Stimulated activated CD4-positive, alpha-beta T cell treated with anti-CD3 and anti-CD28 coated beads, Interleukin-4, amount 100 ng/mL, for 48 hours (primary cell): ENCODE measurements around the gene NFIB.

Experiments used
- DNase-seq, 2 donors: peaks; one replicate each; pipeline ENCODE4 v3.0.0-alpha.2; 2020; ENCODE audit warnings: low read depth in 2 of 2

Gene NFIB

DNA sequence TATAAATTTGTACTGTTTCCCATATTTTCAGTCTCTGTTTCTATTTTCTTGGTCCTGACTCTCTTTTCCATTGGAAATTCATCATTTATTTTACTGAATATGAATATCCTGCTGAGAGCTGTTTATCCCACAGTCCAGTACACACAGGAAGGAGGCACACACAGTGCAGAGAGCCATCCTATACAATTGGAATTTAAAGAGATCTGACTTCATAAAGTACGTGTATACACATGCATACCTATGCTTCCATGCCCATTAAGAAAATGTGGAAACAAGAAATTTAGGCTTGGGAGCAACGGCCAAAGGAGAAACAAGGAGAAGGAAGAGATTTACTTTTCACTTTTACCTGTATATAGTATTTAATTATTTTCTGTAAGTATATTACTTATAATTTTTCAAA is 99.2 kb downstream of the NFIB start:
- DNase-seq, result no peak

DNA sequence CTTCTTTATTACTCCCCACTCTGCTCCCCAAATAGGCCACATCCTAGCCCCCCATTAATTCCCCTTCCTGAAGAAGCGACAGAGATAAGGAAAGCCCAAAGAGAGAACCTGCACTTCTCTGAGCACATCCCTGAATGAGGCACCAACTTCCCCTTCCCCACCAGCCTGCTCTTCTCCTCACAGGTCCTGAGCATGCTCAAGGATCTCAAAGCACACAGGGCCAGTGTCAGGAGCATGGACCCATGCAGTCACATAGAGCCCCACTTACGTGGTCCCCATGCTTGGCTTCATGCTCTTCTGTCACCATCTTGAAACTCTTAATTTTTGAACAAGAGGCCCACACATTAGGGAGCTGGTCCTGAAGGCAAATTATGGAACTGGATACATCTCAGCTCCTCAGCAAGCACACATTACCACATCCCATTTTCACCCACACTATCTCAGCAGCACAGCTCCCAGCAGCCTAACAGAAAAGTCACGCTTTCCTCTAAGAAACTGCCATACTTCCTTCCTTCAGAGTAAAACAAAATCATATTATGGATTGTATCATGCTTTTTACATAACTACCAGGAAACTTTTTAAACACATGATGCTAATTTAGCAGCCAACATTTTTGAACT is 99.8 kb downstream of the NFIB start:
- no peak for DNase-seq

DNA sequence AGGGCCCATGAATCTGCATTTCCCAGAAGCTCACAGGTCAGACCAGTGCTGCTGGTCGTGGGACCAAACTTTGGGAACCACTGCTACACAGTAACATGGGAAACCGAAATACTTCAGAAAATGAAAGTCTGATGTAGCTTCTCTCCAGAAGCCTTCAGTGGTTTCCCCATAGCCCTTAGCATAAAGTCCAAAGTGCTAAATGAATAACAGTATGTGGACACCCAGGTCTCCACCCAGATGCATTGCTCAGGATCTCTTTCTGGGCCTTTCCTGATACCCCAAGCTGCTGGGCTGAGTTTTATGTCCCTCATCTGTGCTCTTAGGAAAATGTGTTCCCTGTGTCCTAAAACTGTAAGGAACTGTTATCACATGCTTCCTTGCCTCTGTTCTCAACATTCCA is 100.4 kb downstream of the NFIB start:
- no peak for DNase-seq

DNA sequence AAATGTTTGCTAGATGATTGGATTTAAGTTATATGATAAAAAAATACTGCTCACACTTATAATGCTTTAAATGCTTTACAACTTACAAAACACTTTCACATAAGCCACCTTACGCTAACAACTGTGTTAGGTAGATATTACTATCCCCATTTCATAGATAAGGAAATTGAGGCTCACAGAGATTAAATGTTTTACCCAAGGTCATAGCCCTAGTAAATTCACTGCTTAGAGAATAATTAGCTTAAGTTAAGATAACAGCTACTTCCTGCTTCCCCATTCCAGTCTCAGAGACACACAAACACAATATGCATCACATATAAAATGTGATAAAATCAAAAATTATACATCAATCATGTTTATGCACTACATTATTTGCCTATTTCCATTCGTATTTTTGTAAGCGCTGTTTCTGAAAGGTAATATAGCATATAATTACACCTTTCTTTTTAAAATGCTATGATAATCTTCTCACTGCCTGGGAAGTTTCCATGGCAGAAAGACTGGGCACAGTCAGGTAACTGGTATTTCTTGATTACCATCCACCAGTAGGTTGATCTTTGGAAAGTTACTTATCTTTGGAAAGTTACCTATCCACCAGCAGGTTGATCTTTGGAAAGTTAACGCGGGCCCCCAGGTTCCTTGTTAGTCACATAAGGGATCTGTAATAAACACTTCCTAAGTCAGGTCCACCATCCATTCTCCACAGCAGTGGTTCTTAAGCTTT is 101.1 kb downstream of the NFIB start:
- DNase-seq, result no peak

DNA sequence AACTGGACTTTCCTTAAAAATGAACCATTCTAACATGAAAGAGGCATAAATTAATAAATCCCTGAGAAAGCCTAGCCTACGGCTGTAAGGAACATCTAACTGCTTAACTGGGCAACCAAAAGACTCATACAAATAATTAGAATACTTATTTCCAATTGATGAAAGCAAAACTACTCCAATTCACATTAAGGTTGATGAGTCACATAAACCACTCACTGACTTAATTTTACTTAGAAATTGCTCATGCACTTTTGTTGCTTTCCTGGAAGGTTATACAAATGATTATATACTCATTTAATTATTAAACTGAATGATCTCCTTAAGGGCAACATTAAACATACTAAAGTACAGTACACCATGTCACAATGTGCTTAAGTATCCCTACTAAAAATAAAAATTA is 101.9 kb downstream of the NFIB start:
- DNase-seq, result no peak

DNA sequence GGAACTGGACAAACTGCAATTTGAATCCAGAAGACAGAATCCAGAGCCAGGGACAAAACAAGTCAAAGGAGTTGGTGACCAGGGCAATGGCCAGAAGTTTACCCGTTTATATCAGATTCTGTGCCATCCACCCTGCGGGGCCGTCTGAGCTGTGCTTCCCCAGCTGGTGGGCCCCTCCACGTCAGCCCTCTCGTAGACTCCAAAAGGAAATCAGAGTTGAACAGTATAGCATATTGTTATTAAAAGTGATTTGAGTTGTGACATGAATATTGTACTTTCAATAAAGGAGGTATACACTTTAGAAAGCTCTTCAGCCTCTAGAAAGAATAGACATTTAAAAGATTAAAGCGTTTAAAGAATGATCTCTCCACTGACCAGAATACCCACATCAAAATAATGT is 102.4 kb downstream of the NFIB start:
- no peak for DNase-seq

DNA sequence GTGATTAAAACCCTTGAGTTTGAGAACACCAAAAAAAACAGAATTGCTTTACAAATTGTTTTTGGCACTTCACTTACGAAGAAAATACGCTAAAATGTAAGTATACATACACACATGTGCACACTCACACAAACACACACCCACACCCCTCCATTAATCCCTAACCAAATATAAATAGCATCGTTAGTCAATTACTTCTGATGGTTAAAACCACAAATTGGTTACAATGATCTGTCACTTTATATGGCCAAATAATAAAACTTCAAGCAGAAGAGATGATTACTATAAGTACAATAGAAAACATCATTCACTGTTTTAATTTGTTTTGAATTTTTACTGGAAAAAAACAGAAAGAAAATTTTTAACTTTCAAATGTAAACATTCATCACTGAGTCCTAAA is 103.5 kb downstream of the NFIB start:
- no peak for DNase-seq

DNA sequence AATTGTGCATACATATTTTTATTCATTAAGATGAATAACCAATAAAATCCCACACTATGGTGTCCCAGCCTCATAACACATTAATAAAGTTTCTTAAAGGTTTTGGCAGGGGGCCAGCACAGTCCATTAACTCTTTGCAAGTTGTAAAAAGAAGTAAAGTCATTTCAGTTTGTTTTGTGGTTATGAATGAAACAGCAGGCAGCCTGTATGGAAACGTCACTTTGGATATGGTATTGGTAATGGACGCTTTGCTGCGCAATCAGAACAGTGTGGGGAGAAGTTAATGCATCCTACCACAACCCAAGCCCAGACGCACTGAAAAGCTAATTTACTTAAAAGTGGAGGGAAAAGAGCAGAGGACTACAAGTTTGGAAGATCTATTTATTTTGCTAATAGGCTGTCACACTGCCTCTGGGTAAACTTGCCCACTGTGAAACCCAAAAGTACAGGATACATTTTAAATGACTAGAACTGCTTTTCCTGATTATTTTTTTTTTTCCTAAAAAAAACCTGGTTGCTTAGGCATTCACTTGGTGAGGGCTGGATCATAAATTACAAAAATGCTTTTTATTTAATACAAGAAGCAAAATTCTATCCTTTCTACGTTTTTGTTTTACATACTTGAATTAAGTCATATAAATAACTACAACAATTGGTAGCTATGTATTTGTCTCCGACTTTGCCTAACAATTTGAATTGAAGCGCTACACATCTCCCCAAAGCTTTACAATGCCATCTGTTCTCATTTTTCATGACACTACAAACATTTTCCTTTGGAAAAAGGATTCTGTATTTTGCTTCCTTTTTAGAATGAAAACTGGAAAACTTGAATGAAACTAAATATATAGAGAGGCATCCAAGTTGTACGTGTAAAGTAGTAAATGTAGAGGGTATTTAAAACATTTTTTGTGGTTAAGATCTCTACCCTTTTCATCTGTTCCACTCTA is 104.3 kb downstream of the NFIB start:
- no peak for DNase-seq

DNA sequence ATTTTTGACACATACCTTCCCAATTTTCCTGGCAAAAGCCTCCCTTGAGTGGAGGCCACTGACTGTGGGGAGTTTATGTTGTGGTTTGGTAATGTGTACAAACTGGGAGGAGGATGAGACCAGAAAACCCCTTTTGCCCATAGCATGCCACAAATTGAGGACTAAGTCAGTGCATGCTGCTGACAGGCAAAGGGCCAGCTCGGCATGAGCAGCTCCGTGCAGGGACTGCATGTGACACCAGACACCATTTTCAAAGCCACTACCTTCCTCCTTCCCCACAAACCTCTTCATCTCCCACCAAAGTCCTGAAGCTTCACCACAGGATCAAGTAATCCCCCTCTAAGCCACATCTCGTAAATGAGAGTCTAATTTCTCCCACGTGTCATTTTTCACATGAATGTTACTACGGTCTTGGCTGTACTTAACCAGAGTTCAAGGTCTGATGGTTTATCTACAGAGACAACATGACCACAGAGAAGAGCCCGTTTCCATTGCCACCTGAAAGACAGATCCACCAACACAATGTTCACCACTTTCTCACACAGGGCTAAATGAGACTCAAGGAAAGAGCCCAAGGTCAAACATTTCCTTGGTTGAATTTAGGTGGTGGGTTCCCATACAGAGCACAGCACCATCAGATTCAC is 106.5 kb downstream of the NFIB start:
- no peak for DNase-seq

DNA sequence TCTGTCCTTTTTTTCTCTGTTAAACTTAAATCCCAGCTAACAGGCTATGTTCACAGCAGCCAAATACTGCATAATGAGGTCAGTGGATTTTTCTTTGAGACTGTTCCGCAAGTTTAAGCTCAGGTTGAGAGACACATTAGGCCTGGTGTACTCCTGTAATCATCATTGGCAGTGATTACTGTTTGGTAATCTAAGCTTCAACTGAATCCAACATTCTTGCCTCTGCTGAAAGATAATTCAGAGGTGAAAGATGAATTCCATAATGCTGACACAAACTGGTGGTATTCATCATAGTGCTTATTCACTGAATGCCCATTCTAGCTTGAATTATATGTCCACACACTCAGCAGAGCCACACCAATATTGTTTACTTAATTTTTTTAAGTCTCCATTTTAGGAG is 108.5 kb downstream of the NFIB start:
- DNase-seq, result no peak

DNA sequence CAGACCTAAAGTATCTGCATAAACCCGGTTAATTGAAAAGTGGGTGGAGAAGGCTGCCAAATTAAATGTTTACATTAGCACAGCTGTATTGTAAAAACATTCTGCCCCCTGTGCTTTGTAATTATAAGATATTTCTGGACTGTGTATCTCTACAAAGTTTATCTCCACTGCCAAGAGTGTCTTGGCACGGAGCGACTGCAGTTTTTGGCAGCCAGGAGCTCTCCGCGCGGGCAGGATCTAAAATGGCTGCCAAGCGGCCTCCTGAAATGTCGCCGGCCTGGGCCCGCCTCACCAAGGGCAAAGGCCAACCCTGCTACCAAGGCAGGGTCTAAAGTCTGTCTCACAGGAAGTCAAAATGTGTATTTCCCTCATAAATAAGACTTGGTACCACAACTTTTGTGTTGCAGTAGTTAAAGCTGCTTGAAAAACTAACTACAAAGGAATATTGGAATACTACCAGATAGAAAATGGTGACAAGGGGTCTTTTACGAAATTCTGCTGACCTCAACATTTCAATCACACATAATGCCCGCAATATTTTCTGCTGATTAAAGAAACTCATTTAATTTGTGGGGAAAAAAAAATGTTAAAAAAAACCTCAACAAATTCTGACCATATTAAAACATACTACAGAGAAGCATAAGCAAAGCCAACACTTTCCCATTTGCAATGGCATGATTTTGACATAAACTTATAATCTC is 110.4 kb downstream of the NFIB start:
- no peak for DNase-seq

DNA sequence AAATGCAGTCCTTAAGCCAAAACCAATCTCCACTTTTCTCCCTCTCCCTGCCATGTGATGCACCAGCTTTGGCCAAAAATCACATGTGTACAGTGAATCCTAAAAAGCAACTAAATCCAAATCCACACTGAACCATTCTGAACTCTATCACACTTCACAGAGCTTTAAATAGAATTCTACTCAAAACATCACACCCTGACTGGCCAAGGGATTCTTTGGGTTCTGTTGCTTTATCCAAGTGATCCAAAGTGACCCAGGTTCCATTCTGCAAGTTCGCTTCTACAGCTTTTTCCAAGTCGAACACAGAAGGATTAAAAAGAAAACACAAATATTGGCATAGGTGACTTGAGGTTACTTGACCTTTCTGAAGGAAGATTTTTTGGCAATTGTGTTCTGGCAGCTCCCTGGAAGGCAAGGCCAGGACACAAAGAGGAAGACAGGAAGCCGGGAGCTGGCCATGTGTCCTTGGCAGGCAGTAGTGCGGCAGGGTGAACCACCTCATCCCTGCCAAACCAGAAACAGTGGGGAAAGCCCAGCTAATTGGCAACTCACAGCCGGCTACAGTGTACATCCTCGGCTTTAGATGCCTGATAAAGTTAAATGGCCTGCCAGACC is 115.0 kb downstream of the NFIB start:
- no peak for DNase-seq

DNA sequence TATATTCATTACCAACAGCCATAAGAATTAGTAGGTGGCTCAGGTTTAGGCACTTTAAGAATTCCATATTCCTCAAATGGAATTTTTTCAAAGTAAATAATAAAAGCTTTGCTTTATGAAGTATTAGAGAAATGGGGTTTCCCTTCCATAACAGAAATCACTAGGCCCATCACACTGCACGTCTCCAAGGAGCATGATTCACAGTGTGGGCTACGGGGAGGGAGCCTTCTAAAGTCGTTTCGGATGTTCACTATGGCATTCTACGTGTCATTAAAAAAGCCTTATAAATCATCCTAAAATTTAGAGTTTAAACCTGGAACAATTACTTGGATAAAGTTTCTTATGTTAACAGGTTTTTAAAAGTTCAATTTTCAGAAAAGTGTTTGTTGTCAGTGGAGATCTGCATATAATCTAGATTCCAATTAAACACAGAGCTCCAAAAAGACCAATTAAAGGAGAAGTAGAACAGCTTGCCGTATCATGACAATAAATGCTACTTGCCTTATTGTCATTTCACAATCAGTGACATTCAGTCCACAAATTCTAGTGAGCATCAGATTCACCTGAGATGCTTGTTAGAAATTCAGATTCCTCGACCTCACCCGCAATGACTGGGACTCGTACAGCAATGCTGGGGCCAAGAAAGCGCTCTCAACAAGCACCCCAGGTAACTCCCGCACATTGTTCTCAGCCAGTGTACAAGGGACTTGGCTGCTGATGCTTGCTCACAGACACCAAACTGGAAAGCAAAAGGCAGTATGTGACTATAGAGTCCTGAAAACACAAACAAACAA is 115.7 kb downstream of the NFIB start:
- DNase-seq, result no peak

DNA sequence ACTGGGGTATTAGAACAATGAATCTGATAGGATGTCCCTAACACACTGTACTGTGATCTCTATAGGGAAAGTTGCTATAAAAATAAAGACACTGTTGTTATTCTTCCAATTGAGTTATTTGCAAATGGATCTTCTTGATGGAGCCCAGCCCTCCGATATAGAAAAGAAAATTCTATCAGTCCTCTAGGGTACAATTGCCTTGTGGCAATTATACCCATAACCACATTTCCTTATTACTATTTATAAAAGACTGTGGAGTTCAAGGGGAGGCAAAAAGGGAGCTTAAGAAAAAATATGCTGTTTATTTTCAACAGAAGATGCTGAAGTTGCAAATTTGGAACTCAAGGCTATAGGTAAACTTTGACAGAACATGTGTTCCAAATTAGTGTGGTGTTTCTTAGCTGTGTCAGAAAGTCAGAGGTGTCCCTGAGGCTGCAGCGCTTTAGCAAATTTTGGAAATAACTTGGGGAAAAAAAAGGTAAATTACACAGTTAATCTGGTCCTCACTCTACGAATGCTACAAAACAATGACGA is 116.5 kb downstream of the NFIB start:
- no peak for DNase-seq

DNA sequence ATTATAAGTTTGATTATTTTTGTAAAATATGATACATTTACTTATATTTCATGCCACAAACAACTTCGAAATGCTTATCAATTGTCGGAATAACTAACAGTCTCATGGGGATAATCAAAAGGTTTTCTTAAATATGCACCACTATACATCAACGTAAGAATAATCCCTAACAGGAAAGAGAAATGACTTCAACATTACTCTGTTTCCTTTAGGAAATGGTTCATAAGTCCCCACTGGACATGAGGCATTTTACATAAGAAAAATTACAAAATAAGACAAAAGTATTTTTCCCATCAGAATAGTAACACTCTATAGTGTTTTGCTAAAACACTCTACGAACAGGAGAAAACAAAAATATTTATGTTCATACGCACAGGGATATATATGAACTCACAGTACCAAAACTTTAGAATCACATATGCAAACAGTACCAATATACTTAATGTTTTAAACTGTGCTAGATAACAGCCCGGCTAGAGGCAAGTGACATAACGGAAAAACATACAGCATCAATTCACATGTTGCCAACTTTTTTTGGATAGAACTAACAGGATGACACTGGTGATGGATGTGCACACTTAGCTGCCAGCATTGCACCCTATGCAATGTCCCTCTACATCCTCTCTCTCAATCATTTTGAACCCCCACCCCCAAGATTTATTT is 120.5 kb downstream of the NFIB start:
- no peak for DNase-seq

DNA sequence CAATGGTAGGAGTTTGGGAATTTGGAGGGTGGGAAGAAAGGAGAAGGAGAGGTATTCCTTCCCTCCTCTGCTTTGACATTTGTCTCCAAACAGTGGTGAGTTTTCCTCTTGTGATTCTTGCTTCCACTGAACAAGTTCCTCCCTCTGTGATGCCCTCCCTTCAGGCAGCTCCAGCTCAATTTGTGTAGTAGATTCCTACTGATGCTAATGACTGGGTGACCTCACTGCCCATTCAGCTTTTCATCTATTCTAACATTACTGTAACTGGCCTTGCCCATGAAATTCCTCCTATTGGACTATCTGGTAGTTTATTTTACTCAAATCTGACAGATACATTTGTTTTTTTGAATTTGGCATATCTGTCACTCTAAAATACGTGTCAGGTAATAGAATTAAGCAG is 121.4 kb downstream of the NFIB start:
- no peak for DNase-seq

DNA sequence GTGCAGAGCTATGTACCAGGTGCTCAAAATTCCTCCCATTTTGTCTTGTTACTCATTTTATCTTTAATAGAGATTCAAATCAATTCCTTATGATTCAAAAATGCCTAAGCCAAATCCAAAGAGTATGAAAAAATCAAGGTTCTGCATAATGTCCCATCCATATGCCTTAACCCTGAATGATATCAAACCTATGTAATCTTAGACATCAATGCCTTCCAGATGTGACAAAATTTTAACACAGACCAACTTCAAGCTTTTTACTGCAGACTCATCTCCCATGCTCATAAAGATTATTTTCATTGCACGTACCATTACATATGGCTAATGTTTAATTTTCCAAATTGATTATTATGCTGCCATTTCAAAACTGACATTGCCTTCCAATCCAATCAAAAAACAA is 122.4 kb downstream of the NFIB start:
- no peak for DNase-seq

DNA sequence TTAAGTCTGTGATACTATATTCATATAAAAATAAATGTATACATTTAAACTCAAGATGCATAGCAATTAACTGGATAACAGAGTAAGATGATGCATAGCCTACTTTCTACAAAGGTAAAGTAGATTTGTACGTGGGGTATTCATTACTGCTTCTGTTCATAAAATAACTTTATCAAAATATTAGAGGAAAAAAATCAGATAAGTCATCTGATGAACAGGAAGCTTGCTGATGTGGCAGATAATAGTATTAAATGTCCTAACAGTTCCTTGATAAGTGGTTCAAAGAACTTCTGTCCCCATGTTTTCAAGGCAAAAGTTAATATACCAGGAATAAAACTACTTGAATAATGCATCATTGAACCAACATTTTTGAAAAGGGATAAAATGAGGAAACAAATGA is 123.7 kb downstream of the NFIB start:
- DNase-seq, result no peak

DNA sequence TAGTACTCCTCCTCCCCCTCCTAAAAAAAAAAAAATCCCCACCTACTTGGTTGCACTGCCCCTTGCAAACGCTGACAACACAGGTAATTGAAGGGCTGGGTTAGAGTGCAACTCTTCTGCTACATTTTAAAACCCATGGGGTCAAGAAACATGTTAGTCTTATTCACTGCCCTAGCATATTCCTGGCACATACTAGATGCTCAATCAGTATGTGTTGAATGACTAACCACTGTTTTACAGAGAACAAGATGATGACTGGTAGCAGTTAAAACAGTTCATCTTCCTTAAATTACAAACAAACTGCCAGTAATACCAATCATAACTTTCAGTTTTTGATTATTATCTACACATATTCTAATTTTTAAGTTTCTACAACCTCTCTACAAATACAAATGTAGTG is 124.4 kb downstream of the NFIB start:
- no peak for DNase-seq

DNA sequence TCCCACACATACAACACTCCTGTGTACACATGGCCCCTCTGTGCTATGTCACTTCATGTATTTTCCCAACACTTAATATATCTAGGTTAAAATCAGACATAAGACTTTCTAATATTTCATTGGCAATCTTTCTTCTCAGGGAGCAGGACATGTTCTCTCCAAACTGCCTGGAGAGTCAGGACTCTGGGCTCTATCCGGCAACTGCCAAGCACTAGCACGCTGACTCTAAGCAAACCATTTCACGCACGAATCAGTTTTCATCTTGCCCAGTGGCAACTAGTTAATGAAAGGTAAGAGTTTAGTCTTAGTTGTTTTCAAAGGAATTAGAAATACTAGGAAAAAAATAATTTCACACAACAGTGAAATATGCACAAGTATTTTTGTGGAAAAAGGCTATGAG is 124.8 kb downstream of the NFIB start:
- no peak for DNase-seq
